Astrocyte of the cerebellum (primary cell): ENCODE measurements around the gene TRAIP.

Source experiments
- DNase-seq: peaks from one replicate; pipeline ENCODE4 v3.0.0-alpha.2; 2011; ENCODE audit warnings: low read depth
- H3K4me3 ChIP-seq: 2 replicates; pipeline ENCODE4 v1.5.1; 2011; ENCODE audit warnings: mild to moderate bottlenecking, low read depth, low read length, moderate library complexity
- in situ Hi-C: cut with HindIII; loops from 2 replicates; pipeline ENCODE4 v1.10.0; 2017; ENCODE audit warnings: low sequenced_read_pairs
- TF ChIP-seq, protein P1 (sequence below): IDR thresholded peaks from 2 replicates; pipeline ENCODE4 v1.5.1; 2012; ENCODE audit warnings: low read length, low read depth, moderate library complexity, mild to moderate bottlenecking; ENCODE audit errors: missing control alignments

The TRAIP gene

GRCh38 chr3:49801160-49801559 is 55.2 kb downstream of the TRAIP start:
- no peak for DNase-seq
- TF ChIP-seq, protein P1, sequence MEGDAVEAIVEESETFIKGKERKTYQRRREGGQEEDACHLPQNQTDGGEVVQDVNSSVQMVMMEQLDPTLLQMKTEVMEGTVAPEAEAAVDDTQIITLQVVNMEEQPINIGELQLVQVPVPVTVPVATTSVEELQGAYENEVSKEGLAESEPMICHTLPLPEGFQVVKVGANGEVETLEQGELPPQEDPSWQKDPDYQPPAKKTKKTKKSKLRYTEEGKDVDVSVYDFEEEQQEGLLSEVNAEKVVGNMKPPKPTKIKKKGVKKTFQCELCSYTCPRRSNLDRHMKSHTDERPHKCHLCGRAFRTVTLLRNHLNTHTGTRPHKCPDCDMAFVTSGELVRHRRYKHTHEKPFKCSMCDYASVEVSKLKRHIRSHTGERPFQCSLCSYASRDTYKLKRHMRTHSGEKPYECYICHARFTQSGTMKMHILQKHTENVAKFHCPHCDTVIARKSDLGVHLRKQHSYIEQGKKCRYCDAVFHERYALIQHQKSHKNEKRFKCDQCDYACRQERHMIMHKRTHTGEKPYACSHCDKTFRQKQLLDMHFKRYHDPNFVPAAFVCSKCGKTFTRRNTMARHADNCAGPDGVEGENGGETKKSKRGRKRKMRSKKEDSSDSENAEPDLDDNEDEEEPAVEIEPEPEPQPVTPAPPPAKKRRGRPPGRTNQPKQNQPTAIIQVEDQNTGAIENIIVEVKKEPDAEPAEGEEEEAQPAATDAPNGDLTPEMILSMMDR = no peak
- in situ Hi-C loops = no loop called here
- no peak overlapping the region for H3K4me3 ChIP-seq

- DNase-seq = no peak
- in situ Hi-C loops = no loop called here
- H3K4me3 ChIP-seq = no peak within 1 kb of the TSS
- TF ChIP-seq, protein P1 = no peak
These were observed 56.6 kb downstream of the TRAIP start, which contains the start of gene CDHR4 for GRCh38 chr3:49799761-49800160. CDHR4 (minus strand) TSS chr3:49799873; CDS start chr3:49799812, 61 bp downstream.

GRCh38 chr3:49799105-49799504 is 57.3 kb downstream of the TRAIP start:
- in situ Hi-C loops = no loop called here
- no peak for DNase-seq
- TF ChIP-seq, protein P1 = no peak
- no peak overlapping the region for H3K4me3 ChIP-seq

GRCh38 chr3:49794926-49795905 is 61.1 kb downstream of the TRAIP start:
- H3K4me3 ChIP-seq = no peak overlapping the region
- DNase-seq = no peak
- in situ Hi-C loops = no loop called here
- TF ChIP-seq, protein P1 = no peak

DNA sequence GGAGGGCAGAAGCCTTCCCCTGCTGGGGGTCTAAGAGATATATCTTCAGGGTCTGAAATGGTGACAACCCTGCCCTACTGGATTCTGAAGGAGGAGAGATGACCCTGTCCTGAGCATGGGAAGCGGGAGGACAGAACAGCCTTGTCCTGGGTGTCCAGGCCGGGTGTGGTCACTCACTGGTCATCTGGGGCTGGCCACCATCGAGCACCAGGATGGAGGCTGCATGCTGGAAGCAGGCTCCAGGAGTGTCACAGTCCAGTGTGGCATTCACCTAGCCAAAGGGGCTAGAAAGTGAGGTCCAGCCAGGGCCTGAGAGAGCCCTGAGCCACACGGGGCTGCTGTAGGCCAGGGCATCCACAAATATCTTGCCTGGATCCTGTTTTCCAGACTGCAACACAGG is 61.9 kb downstream of the TRAIP start:
- no peak overlapping the region for H3K4me3 ChIP-seq
- no peak for DNase-seq
- TF ChIP-seq, protein P1 = no peak
- in situ Hi-C loops = no loop called here

GRCh38 chr3:49793486-49794085 is 62.8 kb downstream of the TRAIP start:
- in situ Hi-C loops = no loop called here
- no peak overlapping the region for H3K4me3 ChIP-seq
- TF ChIP-seq, protein P1 = no peak
- DNase-seq = no peak
